GM12892 (cell line): ENCODE results near the gene ADAT3.
"Not testable (repeated sequence)": the region's sequence is repeated elsewhere in the genome, so short reads cannot be mapped to it uniquely, and the experiment has no call there.

Source experiments
- DNase-seq: peaks from one replicate; pipeline ENCODE4 v3.0.0; 2011; ENCODE audit not compliant: insufficient read length
- FAIRE-seq: peaks from 2 replicates; lab custom pipeline; 2011; peaks lifted over from hg19 to GRCh38; lab: Jason Lieb, UNC
- POLR2A ChIP-seq: IDR thresholded peaks from 2 replicates; pipeline ENCODE4 v1.6.1; 2011; ENCODE audit warnings: low read depth, low read length, control low read depth
- POLR2AphosphoS5 ChIP-seq: IDR thresholded peaks from 2 replicates; pipeline ENCODE4 v1.6.1; 2011; ENCODE audit warnings: low read depth, low read length, control low read depth
- TAF1 ChIP-seq: IDR thresholded peaks from 2 replicates; pipeline ENCODE4 v1.6.1; 2011; ENCODE audit warnings: low read depth, mild to moderate bottlenecking, control low read depth, low read length, borderline replicate concordance

The ADAT3 gene

DNA sequence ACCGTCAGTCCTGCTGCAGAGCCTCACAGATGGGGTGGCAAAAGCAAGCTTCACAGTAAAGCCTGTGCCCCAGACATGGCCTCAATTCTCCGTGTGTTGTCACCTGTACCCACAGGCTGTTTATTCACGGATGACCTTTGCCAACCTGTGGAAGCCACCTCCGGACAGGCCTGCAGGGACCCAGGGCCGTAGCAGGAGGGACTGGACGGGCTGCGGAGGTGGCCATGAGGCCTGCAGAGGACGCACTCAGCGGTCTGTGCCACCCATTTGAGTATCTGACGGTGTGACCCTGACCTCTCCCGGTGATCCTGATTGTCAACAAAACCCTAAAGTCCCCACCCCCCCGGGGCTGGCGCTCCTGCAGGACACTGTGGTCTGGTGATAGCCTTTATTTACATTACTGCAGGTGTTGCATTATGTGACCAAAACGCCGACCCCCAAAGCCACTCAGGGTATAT is 34.0 kb upstream of the ADAT3 start:
- FAIRE-seq = no peak
- no peak for TF ChIP-seq POLR2A
- no peak for TF ChIP-seq TAF1
- TF ChIP-seq POLR2AphosphoS5 = no peak
- DNase-seq = no peak

DNA sequence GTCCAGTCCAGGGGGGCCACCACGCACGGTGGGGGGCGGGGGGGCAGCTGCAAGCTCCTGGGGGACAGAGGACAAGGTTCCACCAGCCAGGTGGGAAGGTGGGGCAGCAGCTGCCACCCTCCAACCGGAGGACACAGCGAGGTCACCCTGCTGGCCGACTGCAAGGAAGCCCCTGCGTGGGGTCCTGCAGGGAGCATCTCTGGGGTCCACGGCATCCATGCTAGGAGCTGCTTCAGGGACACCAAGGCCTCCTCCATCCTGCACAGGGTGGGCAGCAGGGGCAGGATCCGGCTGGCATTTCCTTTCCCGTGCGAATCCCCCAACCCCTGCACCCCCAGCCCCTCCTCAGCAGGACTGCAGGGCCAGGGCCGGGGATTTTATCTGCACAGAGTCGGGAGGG is 33.6 kb upstream of the ADAT3 start:
- TF ChIP-seq POLR2AphosphoS5 = no peak
- TF ChIP-seq POLR2A = no peak
- no peak for TF ChIP-seq TAF1
- FAIRE-seq (no peak), DNase-seq (no peak)

DNA sequence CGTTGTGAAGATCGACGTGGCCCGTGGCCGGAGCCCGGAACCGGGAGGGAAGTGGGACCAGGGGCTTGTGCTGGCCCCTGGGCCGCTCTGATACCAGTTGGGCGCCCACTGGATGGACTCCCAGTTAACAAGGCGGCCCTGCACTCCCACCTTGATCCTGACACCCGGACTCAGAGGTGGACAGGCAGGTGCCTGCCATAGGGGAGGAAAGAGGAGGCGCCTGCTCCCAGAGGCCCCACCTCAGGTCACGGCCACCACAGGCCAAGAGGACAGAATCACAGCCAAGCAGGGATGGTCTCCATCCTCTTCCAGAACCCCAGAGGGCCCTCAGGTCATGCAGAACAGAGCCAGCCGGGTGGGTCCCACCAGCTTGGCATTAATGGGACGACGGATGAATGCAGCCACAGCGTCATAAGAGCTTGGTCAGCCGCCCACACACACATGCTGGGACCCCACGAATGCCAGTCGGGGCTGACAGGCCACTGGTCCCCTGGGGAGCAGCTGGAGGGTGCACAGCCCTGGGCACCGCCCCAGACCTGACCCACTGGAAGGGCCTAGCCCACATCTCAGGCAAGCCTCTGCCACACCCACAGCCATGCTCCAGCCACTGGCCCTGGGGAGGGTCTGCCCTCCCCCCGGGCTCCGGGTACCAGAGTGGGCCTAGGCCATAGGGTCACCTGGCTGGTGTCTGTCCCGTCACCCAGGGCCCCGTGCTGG is 32.2 kb upstream of the ADAT3 start:
- DNase-seq = no peak

DNA sequence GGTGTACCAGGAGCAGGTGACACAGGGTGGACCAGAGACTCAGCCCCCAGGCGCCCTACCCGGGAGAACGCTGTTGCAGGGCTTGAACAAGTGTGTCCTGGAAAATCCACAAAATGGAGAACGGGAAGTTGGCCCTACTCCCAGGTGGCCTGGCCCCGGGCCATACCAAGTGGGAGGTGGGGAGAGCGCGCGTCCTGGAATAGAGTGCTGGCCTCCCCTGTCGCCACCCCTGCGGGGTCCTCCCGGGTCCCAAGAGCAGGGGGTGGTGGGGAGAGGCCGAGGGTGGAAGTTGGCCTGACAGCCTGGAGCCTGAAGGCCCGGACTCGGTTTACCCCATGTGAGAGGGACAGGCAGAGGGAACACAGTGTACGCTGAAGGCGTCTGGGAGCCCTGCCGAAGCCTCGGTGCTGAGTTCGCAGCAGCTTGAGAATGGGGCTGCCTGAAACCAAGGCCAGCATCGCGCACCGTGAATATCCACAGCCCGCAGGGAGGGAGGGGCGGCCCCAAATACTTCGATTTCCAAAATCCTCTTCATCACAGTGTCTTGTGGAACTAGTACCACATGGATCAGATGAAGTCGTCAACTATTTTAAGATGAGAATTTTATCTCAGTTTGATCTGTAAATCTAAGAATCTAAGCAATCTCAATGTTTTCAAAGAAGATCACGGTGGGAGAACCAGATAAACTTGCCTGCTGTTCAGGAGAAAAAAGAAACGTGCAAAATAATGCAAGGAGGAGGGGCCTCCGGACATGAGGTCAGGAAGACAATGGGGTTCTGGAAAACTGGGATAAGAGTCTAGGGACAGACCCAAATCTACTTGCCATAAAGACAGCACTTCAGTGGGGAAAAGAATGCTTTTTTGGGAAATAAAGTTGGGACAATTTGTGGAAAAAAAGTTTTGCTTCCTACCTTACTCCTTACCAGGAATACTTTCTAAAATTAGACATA is 31.4 kb upstream of the ADAT3 start:
- TF ChIP-seq POLR2AphosphoS5 (no peak), POLR2A (no peak), TAF1 (no peak)
- FAIRE-seq = no peak
- DNase-seq = no peak

More for the DNA sequence above, 32.2 kb upstream of the ADAT3 start:
- no peak for TF ChIP-seq TAF1
- TF ChIP-seq POLR2AphosphoS5 = no peak
- TF ChIP-seq POLR2A = no peak
- no peak for FAIRE-seq

DNA sequence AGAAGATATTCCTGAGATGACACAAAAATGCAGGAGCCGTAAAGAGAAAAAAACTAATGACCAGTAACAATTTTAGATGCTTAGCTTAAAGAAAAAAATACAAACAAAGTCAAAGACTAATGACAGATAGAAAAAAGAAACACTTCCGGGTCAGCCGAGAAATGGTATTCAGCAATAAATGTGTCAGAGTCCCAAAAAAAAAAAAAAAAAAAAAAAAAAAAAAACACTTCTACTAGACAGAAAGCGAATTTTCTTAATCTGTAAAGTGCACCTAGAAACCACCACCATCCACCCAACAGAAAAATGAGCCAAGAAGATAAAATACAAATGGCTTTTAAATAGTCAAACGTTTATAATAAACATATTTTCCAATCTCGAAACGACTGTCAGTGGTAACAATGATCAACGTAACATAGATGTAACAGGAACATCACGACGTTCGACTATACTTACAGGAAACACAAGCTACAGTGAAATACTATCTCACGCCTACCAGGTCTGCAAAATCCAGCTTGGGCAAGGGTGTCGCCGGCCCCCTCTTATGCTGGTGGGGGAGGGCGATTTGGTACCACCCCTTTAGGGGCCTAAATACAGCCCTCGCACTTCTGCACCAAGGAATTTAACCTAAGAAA is 30.5 kb upstream of the ADAT3 start:
- DNase-seq (no peak), FAIRE-seq (peak; percentile 90)
- TF ChIP-seq POLR2A (no peak), TAF1 (no peak), POLR2AphosphoS5 (no peak)

DNA sequence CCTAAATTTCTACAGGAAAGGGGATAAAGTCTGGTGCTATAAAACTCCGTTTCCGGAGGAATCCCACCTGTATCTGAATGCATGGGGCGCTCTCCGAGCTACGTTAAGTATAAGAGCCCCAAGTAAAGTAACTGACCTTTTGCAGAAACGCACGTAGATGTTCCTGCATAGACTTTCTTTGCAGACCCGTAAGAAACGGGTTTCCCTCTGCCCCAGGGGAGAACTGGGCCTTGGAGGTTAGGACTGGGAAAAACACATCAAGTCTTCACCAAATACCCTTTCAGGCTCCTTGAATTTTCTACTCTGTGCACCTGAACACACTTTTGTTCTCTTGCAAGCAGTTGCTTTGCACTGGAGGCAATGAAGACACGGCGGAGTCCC is 29.9 kb upstream of the ADAT3 start:
- FAIRE-seq = peak; percentile 76

DNA sequence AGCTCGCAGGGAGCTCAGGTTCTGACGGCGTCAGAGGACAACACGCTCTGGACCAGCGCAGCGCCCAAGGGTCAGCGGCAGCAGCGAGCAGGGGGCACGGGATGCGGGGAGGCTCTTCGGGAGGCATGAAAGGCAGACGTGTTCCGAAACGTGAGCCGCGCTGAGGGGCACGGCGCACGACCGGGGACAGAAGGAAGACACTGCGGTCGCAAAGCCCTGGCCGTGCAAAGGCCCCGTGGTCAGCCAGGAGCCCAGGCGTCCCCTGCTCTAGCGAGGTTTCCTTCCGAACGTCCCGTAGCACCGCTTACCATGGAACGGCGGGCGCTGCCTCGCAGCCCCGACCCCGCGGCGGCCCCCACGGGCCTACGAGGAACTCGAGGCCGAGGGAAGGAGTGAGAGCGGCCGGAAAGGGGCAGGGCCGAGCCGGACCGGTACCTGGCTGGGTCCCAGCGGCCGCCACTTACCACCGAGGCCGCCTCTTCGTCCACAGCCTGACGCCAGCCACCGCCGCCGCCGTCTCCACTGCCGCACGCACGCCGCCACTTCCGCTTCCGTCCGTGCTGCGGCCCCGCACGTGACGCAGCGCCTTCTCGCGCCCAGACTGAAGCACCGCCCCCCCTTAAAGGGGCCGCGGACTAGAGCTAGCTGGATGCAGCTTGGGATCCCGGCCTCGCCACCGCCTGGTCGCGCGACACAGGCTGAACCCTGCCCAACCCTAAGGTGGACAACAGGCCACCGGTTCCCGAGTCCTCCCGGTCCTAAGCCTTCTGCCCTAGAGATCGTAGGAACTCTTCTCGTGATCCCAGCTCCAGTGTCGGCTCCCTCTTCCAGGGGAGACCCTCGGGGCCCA is 29.3 kb upstream of the ADAT3 start:
- FAIRE-seq (peak; percentile 99), DNase-seq (peak; percentile 93)
- TF ChIP-seq TAF1 = peak; percentile 57; the same call in 1 of the 2 replicates
- peak; percentile 89; the same call in 1 of the 2 replicates for TF ChIP-seq POLR2A
- peak; percentile 84 for TF ChIP-seq POLR2AphosphoS5

More for the DNA sequence above, 29.9 kb upstream of the ADAT3 start:
- DNase-seq = not testable (repeated sequence)

DNA sequence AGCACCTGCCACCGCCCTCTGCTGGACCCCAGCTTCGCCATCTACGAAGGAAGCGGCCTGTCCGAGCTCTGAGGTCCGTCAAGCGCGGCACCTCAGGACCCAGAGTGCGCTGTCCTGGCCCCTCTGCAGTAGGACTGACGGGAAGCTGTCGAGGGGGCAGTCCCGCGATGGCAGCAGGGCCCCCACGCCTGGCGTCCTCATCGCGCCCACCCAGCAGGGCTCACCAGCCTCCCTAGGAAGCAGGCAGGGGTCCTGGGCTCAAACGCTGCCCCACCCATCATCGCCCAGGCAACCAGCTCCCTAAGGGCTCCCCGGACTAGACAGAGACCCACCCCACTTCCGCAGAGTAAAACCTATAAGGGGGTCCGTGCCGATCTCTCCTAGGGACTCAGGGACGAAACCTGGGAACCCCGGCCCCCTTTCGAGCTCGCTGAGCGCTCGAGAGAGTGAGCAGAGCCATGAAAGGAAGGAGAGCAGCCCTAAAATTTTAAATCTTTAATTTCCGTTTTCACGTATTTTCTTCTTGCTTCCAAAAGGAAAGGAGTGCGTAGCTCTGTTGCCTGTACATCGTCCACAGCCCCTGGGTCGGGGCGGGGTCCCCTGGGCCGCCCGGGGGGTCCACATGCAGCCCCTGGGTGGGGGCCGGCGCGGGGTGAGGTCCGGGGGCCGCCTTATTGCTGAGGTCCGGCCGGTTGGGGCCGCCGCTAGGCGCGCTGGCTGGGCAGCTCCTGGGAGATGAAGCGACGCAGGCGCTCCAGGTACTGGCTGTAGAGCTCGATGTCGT is 28.5 kb upstream of the ADAT3 start:
- not testable (repeated sequence) for FAIRE-seq, DNase-seq

DNA sequence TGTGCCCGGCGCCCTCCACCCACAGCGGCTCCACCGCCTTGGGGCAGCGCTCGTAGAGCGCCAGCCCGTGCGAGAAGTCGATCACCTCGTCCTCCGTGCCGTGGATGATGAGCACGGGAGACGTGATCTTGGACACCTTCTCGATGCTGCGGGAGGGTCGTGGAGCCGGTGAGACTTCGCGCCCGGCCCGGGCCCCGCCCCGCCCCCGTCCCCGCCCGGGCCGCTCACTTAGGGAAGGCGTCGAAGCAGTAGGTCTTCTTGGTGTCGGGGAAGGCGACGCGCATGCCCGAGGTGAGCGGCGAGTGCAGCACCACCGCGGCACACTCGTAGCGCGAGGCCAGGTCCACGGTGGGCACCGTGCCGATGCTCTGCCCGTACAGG is 27.9 kb upstream of the ADAT3 start:
- FAIRE-seq, DNase-seq: not testable (repeated sequence)

DNA sequence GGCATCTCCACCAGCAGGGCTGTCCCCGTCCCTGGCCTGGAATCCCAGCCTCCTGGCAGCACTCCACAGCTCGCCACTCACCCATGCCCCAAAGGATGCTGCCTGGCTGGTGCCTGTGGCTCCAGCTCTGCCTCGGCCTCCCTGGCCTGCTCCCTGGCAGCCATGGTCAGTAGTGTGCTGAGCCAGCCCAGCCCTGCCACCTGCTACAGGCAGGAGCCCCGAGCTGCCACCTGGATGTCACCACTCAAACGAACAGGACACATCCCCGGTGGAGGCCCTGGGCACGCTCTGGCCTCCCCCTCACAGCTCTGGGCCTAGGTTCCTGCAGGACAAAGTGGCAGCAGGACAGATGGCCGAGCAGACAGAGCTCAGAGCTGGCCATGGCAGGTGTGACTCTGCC is 26.6 kb upstream of the ADAT3 start:
- not testable (repeated sequence) for DNase-seq, FAIRE-seq

DNA sequence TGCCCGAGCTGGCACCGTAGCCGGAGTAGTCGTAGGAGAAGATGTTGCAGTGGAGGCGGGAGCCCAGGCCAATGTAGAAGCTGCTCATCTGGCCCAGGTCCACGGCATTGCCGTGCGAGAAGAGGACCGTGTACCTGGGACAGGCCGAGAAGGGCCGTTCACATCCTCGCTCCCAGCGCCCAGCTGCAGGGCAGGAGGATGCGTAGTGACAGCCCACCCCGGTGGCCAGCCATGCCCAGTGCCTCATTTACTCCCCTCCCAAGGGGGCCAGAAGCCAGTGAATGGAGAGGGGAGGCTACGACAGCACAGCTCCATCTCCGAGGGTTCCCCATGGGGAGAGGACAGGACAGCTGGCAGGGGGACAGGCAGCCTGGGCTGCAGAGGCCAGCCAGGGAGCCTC is 25.2 kb upstream of the ADAT3 start:
- DNase-seq, FAIRE-seq: not testable (repeated sequence)
